Pancreas (tissue), 10 donors: Measurements from ENCODE around the gene MTA1. TPM values are rescaled to one million over a fixed set of nuclear protein-coding genes. Genes with fewer than 3 reads are reported as not detected.
A peak's percentile ranks its signal among the peaks of the same experiment; 100 is the strongest.

ENCODE experiments used
- ATAC-seq, 4 donors: fragments of 200-7000 bp; cut with Tn5 transposase; one replicate each; pipeline versions ENCODE4 v1.8.0 to v1.9.1; 2020; ENCODE audit warnings: mild to moderate bottlenecking in 4 of 4, moderate library complexity in 4 of 4
- DNase-seq, 6 donors: peaks; one replicate each; pipeline ENCODE4 v3.0.0-alpha.2; 2020
- FAIRE-seq: peaks from 2 replicates; lab custom pipeline; 2012; peaks lifted over from hg19 to GRCh38; lab: Jason Lieb, UNC
- H3K27ac ChIP-seq, 4 donors: fragments of 200-600 bp; sonication (generic); 1 replicate in 3 of 4; 2 replicates in 1 of 4; pipeline versions ENCODE4 v1.5.0 to v1.8.0; 2020
- H3K27me3 ChIP-seq, 4 donors: fragments of 200-600 bp; one replicate each; pipeline ENCODE4 v1.8.0; 2021
- H3K36me3 ChIP-seq, 3 donors: fragments of 200-600 bp; sonication (generic) in 1 of 3; one replicate each; pipeline versions ENCODE4 v1.5.0 to v1.8.0; 2020 to 2021
- H3K4me1 ChIP-seq, 3 donors: fragments of 200-600 bp; one replicate each; pipeline ENCODE4 v1.8.0; 2021
- H3K4me3 ChIP-seq, 4 donors: fragments of 200-600 bp; sonication (generic) in 2 of 4; one replicate each; pipeline versions ENCODE4 v1.5.0 to v1.8.0; 2020 to 2021
- H3K9me3 ChIP-seq, 4 donors: fragments of 200-600 bp; one replicate each; pipeline ENCODE4 v1.8.0; 2021
- CTCF ChIP-seq, 4 donors: fragments of 200-600 bp; sonication (generic) in 3 of 4; IDR thresholded peaks; one replicate each; pipeline versions ENCODE4 v1.5.0 to v1.8.0; 2021; ENCODE audit warnings: antibody characterized with exemption in 4 of 4
- WGBS, 2 donors: extraction: QIAGEN DNeasy Blood & Tissue Kit; methylation state at CpG; one replicate each; pipeline ENCODE4 v1.1.7; 2013; 5-methylcytosine and 5-hydroxymethylcytosine counted together
- intact Hi-C, 3 donors: fragments of 100-400 bp; cut with DNase I; formaldehyde crosslinking; loops; one replicate each; pipeline versions ENCODE4 v1.11.1 to v1.14.2; 2022
- polyA plus RNA-seq, 2 donors: library from polyadenylated mRNA; stranded (reverse); fragments of 200-250 nt; gene quantifications; one replicate each; pipeline ENCODE4 v1.2.3, GENCODE V29; 2013
- total RNA-seq, 6 donors: library from RNA; stranded (reverse); fragmentation: NEBNext Ultra II Directional in 4 of 6; extraction: Animal tissue kit (Norgen Biotek cat#: 25700) in 4 of 6; gene quantifications; one replicate each; pipeline versions ENCODE4 v1.2.1 to v1.2.4, GENCODE V29; 2021 to 2023
- donor health status: healthy with polysubstance abuse.
- donor health status: DM: no; HTN: no; CAD: no; lungs with moderate emphysema.
- donor health status: DM: no; HTN: no; CAD: no.
- donor health status: control.
- donor health status: control.
- donor health status: Bipolar disorder and iron deficiency.
- donor health status: DM: yes; HTN: yes; CAD: no.
- donor health status: DM: no; HTN: no; CAD: no.
- donor health status: DM: no; HTN: no; CAD: no.
- donor health status: DM: yes; HTN: yes; CAD: no.

The MTA1 gene
- total and polyA plus RNA-seq, 8 donors: 34.8 to 138 (median 53.2) TPM

GRCh38 chr14:105500036-105500725 is 80.6 kb downstream of the MTA1 start:
- DNase-seq: peak in 1 of 6 donors; percentile 46
- no peaks in the 10 kb centered on the region for H3K9me3 ChIP-seq
- 77 to 83% methylated on average over 21 of the region's 21 CpGs for WGBS, 2 donors
- no peaks in the 10 kb centered on the region for H3K36me3 ChIP-seq
- TF ChIP-seq CTCF (IDR thresholded peaks at IDR 0.05): no peak
- H3K27me3 ChIP-seq: no peaks in the 10 kb centered on the region
- no peaks in the 10 kb centered on the region for H3K4me1 ChIP-seq
- no peak for FAIRE-seq
- H3K27ac ChIP-seq: no peak overlapping the region
- no peak for ATAC-seq
- no peak overlapping the region for H3K4me3 ChIP-seq
- intact Hi-C loops: no loop called here

GRCh38 chr14:105500726-105501101 is 81.1 kb downstream of the MTA1 start:
- no peak overlapping the region for H3K27ac ChIP-seq
- FAIRE-seq: no peak
- intact Hi-C loops: no loop called here
- H3K4me1 ChIP-seq: no peaks in the 10 kb centered on the region
- H3K9me3 ChIP-seq: no peaks in the 10 kb centered on the region
- no peak overlapping the region for H3K4me3 ChIP-seq
- TF ChIP-seq CTCF (IDR thresholded peaks at IDR 0.05): no peak
- WGBS, 2 donors: 58 to 64% methylated on average over 10 of the region's 10 CpGs
- no peaks in the 10 kb centered on the region for H3K27me3 ChIP-seq
- no peak for ATAC-seq
- DNase-seq: no peak
- H3K36me3 ChIP-seq: no peaks in the 10 kb centered on the region

- DNase-seq (peak in 1 of 6 donors; percentile 35), ATAC-seq (no peak), FAIRE-seq (no peak)
- intact Hi-C loops: no loop called here
- Histone ChIP-seq H3K36me3 (no peaks in the 10 kb centered on the region), H3K4me3 (no peak overlapping the region), H3K9me3 (no peaks in the 10 kb centered on the region), H3K27ac (no peak overlapping the region), H3K27me3 (no peaks in the 10 kb centered on the region), H3K4me1 (no peaks in the 10 kb centered on the region)
- WGBS, 2 donors: 80 to 81% methylated on average over 13 of the region's 13 CpGs
- no peak for TF ChIP-seq CTCF (IDR thresholded peaks at IDR 0.05)
These were observed 82.1 kb downstream of the MTA1 start for GRCh38 chr14:105501504-105502291.

DNA sequence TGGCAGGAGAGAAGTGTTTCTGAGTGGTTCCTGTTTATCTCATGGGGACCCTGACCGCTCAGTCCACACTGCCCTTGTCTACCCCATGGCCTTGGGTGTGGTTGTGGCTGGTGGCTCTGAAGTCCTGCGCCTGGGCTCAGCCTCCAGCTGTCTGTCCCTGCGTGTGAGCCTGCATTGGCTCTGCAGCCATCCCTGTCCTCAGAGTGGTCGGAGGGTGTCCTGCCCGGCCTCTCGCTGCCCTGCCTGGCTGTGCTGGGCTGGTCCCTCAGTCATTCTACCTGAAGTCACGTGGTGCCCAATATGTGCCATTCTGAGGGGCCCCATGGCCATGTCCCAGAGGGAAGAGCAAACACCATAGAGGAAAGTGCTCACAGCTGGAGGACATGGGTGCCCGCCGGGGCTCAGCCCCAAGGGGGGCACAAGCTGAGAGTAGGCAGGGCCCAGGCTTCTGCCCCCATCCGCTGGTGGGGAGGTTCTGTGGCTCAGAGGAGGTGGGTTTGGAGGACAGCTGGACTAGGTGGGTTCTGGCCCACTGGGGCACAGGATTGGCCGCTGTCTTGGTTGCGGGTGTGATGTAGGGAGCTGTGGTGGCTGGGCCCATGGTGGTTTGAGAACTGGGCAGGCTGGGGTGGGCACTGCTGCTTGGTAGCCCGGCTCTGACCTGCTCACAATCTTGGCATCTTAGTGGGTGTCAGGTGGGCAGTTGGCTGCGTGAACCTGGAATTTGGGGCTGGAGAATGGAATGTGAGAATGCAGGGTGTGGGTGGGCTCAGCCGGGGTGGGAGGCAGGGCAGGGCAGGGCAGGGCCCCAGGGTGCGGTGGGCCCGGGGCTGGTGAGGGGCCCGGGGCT is 83.0 kb downstream of the MTA1 start:
- Histone ChIP-seq H3K36me3 (no peaks in the 10 kb centered on the region), H3K4me1 (no peaks in the 10 kb centered on the region), H3K27ac (no peak overlapping the region), H3K27me3 (no peaks in the 10 kb centered on the region), H3K4me3 (no peak overlapping the region), H3K9me3 (no peaks in the 10 kb centered on the region)
- no peak for ATAC-seq
- 78 to 82% methylated on average over 17 to 18 of the region's 18 CpGs for WGBS, 2 donors
- FAIRE-seq: no peak
- DNase-seq: peak in 1 of 6 donors; percentile 64
- intact Hi-C loops: no loop called here
- TF ChIP-seq CTCF (IDR thresholded peaks at IDR 0.05): no peak
